GM19397 (cell line): ENCODE data around the gene KCNB1.
"Not testable (repeated sequence)": the region's sequence is repeated elsewhere in the genome, so short reads cannot be mapped to it uniquely, and the experiment has no call there.

Experiments
- ATAC-seq: cut with Tn5 transposase; IDR thresholded peaks from one replicate; pipeline ENCODE4 v1.9.1; 2021; ENCODE audit warnings: mild to moderate bottlenecking, moderate library complexity; ENCODE audit not compliant: unreplicated experiment

Gene KCNB1

DNA sequence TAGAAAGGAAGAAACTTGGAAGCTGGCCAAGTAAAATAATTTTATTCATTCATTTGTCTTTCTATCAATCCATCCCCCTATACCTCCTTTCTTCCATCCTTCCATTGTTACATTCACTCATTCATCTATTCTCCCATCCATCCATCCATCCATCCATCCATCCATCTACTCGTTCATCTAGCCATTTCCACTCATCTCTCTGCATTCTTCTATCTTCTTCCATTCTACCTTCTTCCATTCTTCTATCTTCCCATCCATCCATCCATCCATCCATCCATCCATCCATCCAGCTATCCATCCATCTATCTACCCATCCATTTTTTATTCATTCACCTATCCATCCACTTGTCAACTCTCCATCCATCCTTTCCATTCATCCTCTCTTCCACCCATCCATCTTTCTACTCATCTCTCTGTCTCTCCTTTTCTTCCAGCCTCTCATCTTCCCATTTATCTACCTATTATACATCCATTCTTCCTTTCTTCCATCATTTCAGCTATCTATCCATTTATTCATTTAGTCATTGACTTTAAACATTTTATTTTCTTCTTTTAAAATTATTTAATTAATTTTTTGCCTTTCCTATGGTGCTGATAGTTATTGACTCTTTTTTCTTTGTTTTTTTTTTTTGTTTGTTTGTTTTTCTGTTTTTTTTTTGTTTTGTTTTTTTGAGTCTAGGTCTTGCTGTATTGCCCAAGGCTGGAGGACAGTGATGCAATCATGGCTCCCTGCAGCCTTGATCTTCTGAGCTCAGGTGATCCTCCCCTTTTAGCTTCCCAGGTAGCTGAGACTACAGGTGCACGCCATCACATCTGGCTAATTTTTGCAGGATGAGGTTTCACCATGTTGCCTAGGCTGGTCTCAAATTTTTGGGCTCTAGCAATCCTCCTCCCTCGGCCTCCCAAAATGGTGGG, 151.5 kb downstream of the KCNB1 start:
- no peak for ATAC-seq

- no peak for ATAC-seq
Measured at GRCh38 chr20:49328790-49329189, 153.7 kb downstream of the KCNB1 start.

DNA sequence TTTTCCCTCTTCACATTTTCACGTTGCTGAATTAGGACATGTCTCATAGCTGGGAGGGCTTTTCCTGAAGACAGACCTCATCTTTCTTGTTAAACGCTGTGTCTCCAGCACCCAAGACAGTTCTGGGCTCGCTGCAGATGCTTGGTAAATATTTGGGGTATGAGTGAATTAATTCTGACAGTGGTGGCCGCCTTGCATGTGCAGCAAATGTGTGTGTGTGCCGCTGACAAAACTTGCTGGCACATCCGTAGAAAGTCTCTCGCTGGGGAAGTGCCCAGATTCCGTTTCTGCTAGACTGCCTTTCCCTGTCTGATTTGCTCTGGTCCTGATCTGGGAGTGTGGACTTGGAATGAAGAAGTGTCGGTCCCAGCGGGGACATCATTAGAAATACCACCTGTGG, 156.4 kb downstream of the KCNB1 start:
- no peak for ATAC-seq

GRCh38 chr20:49324306-49324705, 158.2 kb downstream of the KCNB1 start:
- ATAC-seq: no peak

DNA sequence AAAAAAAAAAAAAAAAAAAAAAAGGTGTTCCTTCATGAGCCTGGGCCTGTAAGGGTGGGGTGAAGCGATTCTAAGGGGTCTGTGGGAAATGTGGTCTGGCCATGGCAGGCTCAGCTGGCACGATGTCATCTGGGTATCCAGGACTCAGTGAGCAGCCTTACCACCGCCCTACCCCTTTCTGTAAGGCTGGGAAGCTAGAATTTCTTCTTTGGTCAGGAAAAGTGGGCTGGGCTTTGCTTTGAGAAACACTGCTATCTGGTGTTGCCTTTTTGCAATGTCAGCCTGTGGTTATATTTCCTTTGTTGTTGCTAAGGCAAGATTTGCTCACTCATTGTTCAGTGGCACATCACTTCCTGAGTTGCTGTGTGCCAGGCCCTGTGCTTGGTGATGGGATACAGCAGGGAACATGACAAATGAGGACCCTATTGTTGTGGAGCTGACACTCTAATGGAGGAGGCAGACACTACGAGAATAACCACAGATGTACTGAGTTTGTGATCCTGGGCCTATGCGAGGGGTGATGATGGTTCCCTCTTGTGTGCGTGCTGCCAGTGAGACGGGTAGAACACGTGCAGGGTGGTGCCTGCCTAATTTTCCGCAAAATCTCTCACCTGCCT, 158.7 kb downstream of the KCNB1 start:
- no peak for ATAC-seq

DNA sequence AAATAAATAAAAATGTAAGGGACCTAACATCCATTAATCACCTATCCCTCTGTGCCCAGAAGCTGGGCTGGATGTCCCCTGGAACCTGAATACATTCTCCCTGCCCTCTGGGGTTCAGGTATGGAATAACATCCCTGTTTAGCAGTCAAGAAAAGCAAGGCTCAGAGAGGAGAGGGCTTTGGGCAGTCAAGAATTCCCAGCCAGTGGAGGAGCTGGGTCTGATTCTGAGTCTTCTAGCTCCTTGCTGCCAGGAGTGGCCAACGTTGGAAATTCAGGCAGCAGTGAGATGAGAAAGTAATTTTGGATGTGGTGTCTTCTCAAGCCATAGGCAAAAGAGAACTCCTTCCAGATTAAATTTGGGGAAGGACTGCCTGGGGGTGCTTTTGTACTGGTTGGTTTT, 162.0 kb downstream of the KCNB1 start:
- no peak for ATAC-seq

DNA sequence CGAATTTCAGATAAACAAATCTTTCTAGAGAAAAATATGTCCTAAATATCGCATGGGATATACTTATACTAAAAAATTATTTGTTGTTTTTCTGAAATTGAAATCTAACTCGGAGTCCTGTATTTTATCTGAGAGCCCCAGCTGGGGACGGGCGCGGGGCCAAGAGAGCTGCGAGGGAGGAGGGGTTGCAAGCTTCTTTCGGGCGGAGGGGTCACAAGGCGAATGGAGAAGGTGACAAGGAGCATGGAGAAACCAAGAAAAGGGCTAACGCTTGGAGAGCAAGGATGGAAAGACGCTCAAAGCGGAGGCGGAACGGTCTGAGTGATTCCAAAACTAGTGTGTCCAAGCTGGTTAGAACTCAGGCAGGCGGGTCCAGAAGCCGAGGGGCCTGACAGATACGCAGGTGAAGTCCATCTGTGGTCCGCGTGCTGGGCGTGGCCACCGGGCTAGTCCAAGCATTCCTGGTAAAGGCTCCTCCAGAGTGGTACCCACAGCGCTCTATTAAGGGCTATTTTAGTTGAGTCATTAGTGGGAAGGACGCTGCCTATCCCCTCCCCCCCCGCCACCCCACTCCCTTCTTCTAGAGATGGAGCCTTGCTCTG, 163.2 kb downstream of the KCNB1 start:
- ATAC-seq: no peak

- no peak for ATAC-seq
Measured at GRCh38 chr20:49318430-49319207, 163.8 kb downstream of the KCNB1 start.

DNA sequence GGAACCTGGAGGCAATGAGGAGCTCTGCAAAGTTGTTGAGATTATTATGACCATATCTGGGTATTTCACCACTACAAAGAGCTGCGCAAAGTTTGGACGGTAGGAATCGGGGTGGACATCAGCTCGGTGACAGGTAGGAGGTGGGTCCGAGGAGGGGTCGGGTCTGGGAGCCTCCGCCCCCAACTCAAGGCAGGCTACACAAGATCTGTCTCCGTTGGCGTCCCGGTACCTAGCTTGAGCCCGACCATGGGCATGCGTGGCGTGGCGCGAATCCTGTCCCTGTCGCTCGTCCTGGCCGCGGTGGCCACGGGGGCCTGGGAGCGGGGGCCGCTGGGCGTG, 164.4 kb downstream of the KCNB1 start:
- no peak for ATAC-seq

DNA sequence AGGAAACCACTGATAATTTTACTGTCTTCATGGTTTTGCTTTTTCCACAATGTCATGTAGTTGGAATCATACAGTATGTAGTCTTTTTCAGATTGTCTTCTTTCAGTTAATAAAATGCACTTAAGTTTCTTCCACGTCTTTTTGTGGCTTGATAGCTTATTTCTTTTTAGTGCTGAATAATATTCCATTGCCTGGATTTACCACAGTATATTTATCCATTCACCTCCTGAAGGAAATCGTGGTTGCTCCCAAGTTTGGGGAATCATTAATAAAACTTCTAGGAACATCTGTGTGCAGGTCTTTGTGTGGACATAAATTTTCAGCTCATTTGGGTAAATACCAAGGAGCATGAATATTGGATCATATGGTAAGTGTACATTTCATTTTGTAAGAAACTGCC, 165.8 kb downstream of the KCNB1 start:
- ATAC-seq: no peak

GRCh38 chr20:49315580-49315979, 166.9 kb downstream of the KCNB1 start:
- no peak for ATAC-seq

- not testable (repeated sequence) for ATAC-seq
Measured at GRCh38 chr20:49314052-49314451, 168.4 kb downstream of the KCNB1 start.
